ENCODE measurements around the gene DAPK2.

The DAPK2 gene

GRCh38 chr15:63857461-63857856 lies 188.8 kb downstream of the DAPK2 start:
- no peak for DNase-seq
